Hematopoietic multipotent progenitor cell (in vitro differentiated cells): ENCODE measurements around the gene PRPF8. TPM values are rescaled to one million over a fixed set of nuclear protein-coding genes. Genes with fewer than 3 reads are reported as not detected.

Experiments used
- DNase-seq, 3 donors: peaks; one replicate each; pipeline ENCODE4 v3.0.0-alpha.2; 2011 to 2015; ENCODE audit warnings: low read depth in 2 of 3, low spot score in 2 of 3
- total RNA-seq: library from RNA; depleted of rRNA; stranded (reverse); fragments of >200 nt; gene quantifications from one replicate; pipeline ENCODE4 v1.2.3, GENCODE V29; 2012

The PRPF8 gene
- total RNA-seq, 1 donor, result 241 TPM

DNA sequence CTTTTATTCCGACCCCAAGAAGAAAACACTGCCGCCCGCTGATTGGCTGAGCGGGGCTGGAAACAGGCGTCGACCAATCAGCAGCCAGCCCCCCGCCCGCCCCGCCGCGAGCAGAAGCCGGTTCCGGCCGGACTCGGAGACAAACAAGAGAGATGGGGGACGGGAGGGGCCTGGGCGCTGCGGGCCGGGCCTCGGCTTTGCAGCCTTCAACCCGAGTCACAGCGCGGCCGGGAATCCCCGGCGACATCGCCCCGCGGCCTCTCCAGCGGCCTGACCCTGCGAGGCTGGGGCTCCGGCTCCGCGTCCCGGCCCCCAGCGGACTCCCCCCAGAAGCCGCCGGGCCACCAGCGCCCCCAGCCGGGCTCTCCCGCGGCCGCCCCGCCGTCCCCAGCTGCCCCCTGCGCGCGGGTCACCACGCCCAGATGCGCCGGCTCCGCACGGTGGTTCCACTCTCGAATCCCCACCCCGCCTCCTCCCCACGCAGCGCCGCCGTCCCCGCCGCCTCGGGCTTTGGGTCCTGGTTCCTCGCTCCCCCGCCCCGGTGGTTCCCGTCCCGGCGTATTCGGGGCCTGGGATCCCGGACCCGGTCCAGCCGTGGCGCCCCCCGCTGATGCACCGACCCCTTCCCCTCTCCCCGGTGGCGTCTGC, 55.7 kb downstream of the PRPF8 start:
- peak; percentile 67 to 97 (median 94) for DNase-seq

DNA sequence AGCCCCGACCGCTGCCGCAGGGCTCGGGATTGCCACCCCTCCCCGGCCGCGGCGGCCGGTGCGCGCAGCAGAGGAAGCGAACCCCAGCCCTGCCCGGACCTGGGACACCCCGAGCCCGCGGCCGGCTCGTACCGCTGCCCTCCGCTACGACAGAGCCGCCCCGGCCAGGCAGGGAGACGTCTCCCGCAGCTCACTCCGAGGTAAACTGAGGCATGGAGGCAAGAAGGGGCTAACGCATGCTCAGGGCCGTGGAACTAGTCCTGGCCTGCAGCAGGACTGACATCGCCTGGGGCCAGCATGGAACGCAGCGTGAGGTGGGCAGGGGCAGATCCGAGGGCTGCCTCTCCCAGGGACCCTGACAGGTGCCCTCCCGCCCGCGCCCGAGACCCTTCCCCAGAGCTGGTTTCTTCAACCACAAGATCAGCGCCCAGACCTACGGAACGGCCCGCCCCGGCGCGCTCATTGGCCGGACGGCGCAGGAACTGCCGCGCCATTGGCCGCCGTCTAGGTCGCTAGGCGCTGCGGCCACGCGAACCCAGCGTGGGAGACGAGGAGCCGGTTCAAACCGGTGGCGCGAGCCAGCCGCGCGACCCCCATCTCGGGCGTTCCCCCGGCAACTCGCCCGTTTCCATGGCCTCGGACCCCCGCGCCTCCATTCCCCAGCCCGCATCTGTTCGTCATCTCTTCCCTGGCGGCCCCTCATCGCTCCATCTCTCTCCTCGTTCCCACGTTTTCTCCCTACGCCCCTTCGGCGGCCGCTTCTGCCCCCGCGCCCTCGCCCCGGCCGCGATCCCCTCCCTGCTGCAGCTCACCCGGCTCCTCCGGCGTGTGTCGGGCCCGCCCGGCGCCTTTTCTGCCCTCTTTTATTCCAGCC, 56.4 kb downstream of the PRPF8 start, which contains the start of gene SLC43A2:
Gene SLC43A2, minus strand, starts transcription at position 853 of the 874 bp plus-strand sequence. CDS start 960 bp downstream, outside the sequence.
- DNase-seq, result peak; percentile 59 to 87 (median 82)

DNA sequence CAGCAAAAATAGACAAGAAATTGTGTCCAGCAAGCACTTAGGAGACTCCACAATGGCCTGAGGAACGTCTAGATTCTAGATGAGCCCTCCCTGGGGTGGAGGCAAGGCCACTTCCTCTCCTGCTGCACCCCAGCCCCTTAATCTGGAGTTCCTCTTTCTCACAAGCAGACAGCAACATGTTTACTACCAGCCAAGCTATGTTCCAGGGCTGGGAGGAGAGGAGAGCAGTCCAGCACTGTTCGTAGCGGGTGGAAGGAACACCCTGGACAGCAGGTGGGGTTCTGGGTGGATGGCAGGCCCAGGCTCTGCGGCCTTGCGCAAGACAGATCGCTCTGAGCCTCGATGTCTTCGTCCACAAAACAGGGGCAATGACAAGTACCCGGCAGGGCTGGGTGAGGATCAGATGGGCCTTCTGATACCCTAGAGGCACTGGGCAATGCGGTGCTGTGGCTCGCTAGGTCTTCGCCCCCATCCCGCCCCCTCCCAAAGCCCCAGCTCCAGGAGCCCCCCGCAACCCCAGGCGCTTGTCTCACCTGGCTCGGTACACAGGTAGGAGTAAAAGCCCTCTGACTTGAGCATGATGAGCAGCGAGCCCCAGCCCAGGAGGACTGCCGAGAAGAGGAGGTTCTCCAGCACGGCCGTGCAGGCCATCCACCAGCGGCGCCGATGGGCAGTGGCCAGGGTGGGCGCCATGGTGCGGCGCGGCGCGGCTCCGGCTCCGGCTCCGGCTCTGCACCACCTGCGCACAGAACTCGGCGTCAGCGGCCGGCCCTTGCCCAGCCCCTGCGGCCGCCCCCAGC, 57.3 kb downstream of the PRPF8 start:
- peak in 2 of 3 donors; percentile 68 to 87 for DNase-seq

- no peak for DNase-seq
Observed at GRCh38 chr17:1626333-1626732, 58.3 kb downstream of the PRPF8 start.

GRCh38 chr17:1625581-1625980, 59.1 kb downstream of the PRPF8 start:
- DNase-seq, result no peak

GRCh38 chr17:1625053-1625452, 59.6 kb downstream of the PRPF8 start:
- no peak for DNase-seq

GRCh38 chr17:1624650-1625049, 60.0 kb downstream of the PRPF8 start:
- DNase-seq, result no peak

- no peak for DNase-seq
Observed at GRCh38 chr17:1623057-1623630, 61.5 kb downstream of the PRPF8 start.

DNA sequence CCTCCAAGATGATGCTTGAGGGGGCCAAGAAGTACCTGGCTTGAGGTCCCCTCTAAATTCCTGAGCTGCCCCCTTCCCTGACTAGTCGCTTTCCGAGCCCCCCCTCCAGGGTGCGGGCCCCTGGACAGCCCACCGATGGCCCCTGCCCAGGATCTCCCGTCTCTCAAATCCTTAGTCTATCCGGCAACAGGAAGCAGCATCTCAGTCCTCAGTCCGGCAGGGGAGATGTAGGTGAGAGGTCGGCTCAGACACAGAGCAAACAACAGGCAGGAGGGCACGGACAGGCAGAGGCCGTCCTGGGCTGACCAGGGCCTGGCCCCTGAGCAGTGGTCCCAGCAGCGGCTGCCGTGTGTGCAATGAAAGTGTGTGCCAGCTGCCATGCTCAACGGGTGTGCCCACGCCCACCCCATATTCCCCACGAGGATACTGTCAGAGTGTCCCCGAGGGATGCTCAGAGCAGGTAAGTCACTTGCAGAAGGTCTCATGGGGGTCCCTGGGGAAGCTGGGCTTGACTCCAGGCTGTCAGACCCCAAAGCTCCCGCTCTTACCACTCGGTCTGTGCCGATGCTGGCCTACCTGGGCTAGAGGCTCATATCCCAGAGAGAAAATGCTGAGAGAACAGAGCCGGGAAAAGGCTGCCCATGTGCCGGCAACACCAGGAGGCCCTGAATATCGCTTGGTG, 63.3 kb downstream of the PRPF8 start:
- no peak for DNase-seq

DNA sequence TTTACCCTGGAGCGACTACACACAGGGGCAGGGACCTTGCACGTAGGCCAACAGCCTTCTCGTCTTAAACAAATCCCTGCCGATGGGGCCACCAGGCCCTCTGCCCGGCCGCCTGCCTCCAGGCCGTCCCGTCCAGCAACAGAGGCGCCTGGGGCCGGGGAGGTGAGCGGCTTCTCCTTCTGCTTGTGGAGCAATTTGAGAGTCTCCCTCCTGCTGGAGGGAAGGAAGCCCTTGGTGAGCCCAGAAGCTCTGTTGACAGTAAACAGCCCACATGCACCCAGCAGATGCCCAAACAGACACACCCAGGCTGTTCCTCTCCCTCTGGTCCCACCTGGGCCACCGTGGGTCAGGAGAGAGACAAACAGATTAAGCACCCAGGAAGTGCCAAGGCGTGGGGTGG, 64.2 kb downstream of the PRPF8 start:
- DNase-seq, result no peak

DNA sequence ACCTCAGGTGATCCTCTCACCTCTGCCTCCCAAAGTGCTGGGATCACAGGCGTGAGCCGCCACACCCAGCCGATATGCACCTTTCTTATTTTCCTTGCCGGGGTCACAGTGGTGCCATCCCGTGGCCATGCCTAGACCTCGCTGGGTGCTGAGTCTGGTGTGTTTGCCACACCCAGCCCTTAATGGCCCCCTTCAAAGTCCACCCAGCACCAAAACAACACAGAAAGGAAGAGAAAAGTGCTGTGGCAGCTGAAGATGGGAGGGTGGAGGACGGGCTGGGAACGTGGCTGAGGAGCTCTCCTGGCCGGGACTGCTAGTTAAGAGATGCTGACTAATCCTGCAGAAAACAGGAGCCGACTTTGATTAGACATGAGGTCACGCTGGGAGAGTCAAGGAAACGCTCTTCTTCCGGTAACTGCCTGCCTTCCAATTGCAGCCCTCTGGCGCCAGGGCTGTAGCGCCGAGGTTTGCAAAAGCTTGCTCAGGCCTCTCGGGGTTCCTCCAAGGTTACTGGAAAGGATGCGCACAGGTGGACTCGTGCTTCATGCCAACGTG, 67.0 kb downstream of the PRPF8 start:
- peak in 2 of 3 donors; percentile 35 for DNase-seq

DNA sequence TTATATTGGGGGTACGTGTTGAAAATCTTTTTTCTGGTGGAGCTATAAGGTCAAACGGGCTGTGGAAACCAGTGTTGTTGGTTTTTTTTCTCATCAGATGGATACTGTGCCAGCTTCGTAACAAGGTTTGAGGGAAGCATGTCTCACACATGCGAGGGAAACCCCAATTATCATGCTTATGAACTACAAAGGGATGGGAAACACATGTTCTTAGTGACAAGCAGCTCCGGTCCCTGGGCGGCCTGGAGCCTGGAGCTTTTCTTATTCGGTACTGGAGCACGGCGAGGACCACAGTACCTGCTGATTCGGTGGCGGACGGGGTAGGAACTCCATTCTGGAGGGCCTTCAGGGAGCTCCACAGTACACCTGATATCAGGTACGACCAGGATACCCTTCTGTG, 68.6 kb downstream of the PRPF8 start:
- DNase-seq, result no peak

DNA sequence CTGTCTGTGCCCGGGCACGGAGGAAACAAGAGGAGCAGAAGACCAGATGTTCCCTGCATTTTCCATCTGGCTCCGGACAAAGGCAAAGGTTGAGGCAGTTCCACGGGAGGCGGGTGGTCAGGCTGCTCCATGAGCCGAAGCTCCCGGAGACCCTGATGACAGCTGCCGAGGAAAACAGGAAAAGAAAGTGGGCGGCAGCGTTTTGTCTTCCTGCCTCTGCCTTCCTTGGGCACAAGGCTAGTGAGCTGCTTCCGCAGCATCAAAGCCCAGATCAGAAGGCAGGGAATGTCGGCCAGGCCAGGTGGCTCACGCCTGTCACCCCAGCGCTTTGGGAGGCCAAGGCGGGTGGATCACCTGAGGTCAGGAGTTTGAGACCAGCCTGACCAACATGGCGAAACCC, 72.3 kb downstream of the PRPF8 start:
- no peak for DNase-seq

GRCh38 chr17:1611715-1612114, 73.0 kb downstream of the PRPF8 start:
- no peak for DNase-seq

DNA sequence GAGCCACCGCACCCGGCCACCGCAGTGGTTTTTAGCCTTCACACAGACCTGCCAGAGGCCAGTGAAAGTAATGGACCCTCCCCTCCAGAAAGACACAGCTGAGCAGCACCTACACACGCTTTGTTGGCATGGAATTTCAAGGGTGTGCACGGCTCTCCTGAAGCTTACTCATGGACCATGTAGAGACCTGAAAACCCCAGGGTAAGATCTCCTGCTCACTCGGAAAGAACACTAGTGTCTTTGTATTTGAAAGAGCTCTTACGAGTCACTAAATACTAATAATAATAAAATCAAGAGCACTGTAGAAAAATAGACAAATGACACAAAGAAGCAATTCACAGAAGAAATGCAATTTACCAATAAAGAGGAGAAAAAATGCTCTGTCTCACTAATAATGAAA, 76.0 kb downstream of the PRPF8 start:
- no peak for DNase-seq

- DNase-seq, result no peak
Observed at GRCh38 chr17:1607971-1608320, 76.7 kb downstream of the PRPF8 start.

DNA sequence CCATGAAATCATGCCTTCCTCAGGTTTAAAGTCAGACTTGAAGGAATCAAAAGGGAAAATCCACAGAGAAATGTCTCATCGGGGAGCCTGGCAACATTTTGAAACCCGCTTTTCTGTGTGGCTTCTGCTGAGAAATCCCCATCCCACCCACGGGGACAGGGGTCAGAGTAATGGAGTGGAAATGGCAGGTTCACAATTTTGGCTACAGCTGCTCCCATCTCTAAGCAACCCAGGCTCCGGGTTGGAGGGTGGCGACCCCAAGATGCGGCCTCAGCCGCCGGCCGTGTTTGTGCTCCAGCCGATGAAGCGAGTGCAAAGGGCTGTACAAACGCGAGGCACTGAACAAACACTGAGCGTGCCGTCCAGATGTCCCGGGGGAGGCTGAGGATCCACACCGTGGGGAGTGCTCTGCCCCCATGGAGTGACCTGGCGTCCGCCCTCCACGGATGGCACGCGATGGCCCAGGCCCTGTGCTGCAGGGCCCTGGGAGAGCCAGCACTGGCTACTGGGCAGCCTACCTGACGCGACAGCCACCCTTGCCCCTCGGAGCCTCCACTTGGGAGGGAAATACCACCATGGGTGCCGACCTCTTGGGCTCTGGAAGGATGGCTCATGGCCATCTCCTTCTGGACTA, 78.2 kb downstream of the PRPF8 start:
- DNase-seq, result no peak

DNA sequence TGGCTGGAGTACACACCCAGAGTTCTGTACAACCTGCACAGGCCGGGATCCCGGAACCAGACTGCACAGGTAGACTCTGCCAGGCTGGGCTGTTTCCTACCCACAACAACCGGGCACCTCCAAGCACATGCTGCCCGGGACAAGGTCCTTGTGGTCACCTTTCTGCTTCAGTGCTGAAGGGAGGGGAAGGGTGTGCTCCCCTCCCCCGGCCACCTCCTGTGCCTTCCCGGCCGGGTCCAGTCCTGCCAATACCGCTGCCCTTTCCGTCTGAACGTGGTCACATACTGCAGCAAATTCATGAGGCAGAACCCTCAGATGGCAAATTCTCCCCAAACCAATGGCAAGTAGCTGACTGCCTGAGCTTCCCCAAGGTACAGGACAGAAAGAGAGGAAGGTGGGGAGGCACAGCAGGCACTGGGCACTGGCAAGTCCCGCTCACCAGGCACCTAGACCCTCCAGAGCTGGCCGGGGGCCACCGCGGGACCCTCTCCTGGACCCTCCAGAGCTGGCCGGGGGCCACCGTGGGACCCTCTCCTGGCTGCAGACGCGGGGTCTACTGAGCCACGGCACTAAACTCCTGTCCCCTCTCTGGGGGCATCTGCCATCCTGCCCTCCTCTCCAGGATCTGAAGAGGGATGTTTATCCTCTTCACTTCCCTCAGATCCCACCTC, 78.9 kb downstream of the PRPF8 start:
- no peak for DNase-seq
